Measurements from ENCODE around the gene PXK.

The PXK gene

DNA sequence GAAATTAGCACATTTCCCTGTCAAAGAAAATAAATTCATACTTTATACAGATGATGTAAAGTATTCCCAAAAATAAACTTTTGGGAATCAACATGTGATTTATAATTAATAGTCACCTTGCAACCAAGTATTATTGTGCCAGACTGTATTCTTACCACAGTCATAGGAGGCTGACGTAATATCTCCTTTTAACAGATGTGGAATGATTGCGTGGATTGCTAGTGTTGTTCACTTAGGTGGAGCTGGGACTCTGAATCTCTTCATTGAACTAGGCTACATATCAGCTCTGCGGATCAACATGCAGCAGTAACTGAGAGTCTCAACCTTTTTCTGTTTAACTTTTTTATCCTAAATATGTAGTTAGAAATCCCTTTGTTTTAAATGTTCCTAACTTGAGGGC lies 37.2 kb downstream of the PXK start:
- Histone ChIP-seq H3K23ac (ENCODE audit: low read length in 2 of 2) (no peak overlapping the region), H3K14ac (ENCODE audit: low read length in 2 of 2) (no peak overlapping the region), H3K9me3 (ENCODE audit: control insufficient read depth, low read length) (no peaks in the 10 kb centered on the region), H3K4me1 (ENCODE audit: control insufficient read depth, insufficient read depth, low read depth, low read length) (no peaks in the 10 kb centered on the region), H2BK15ac (ENCODE audit: low read depth, poor library complexity, severe bottlenecking) (no peak overlapping the region), H3K18ac (ENCODE audit: low read depth in 1 of 2, low read length in 2 of 2) (no peak overlapping the region), H3K27ac (ENCODE audit: low read length, poor library complexity, severe bottlenecking) (no peak overlapping the region), H3K4ac (ENCODE audit: low read depth in 1 of 2, low read length in 2 of 2) (no peak overlapping the region), H2AFZ (ENCODE audit: low read depth, low read length) (no peak overlapping the region), H3K36me3 (ENCODE audit: control insufficient read depth in 1 of 2, insufficient read depth in 2 of 2, low read depth in 1 of 2, low read length in 2 of 2) (peaks cover 0 to 11% of the 10 kb centered on the region in 2 experiments), H2BK120ac (ENCODE audit: low read depth, low read length) (no peak overlapping the region), H3K27me3 (ENCODE audit: control insufficient read depth in 1 of 2, insufficient read depth in 1 of 2, low read length in 2 of 2) (no peaks in the 10 kb centered on the region), H3K79me1 (replicated peaks; ENCODE audit: low read length, poor library complexity, severe bottlenecking) (peaks cover 5% of the 10 kb centered on the region), H4K91ac (ENCODE audit: low read length) (no peak overlapping the region), H3K9ac (ENCODE audit: low read length) (no peak overlapping the region), H2BK5ac (ENCODE audit: low read depth, low read length, poor library complexity, severe bottlenecking) (no peak overlapping the region), H3K4me3 (ENCODE audit: insufficient read depth in 1 of 2, low read depth in 1 of 2, low read length in 2 of 2) (no peak overlapping the region), H4K8ac (ENCODE audit: low read length) (no peak overlapping the region), H2BK12ac (ENCODE audit: low read length in 2 of 2) (no peak overlapping the region), H2AK5ac (ENCODE audit: low read length, severe bottlenecking) (no peak overlapping the region), H3K4me2 (ENCODE audit: low read length, poor library complexity, severe bottlenecking) (no peak overlapping the region)
- no peak for DNase-seq
- 95% methylated on average over 2 of the region's 3 CpGs for whole genome bisulfite sequencing

GRCh38 chr3:58370407-58370806 lies 37.7 kb downstream of the PXK start:
- H2AFZ ChIP-seq (ENCODE audit: low read depth, low read length): no peak overlapping the region
- H2BK5ac ChIP-seq (ENCODE audit: low read depth, low read length, poor library complexity, severe bottlenecking): no peak overlapping the region
- H4K91ac ChIP-seq (ENCODE audit: low read length): no peak overlapping the region
- H3K9ac ChIP-seq (ENCODE audit: low read length): no peak overlapping the region
- no peak overlapping the region for H3K23ac ChIP-seq (ENCODE audit: low read length in 2 of 2)
- H3K14ac ChIP-seq (ENCODE audit: low read length in 2 of 2): no peak overlapping the region
- H2BK12ac ChIP-seq (ENCODE audit: low read length in 2 of 2): no peak overlapping the region
- no peak for DNase-seq
- H3K79me1 ChIP-seq (replicated peaks; ENCODE audit: low read length, poor library complexity, severe bottlenecking): peaks cover 5% of the 10 kb centered on the region
- no peak overlapping the region for H3K4ac ChIP-seq (ENCODE audit: low read depth in 1 of 2, low read length in 2 of 2)
- peaks cover 0 to 11% of the 10 kb centered on the region in 2 experiments for H3K36me3 ChIP-seq (ENCODE audit: control insufficient read depth in 1 of 2, insufficient read depth in 2 of 2, low read depth in 1 of 2, low read length in 2 of 2)
- no peaks in the 10 kb centered on the region for H3K9me3 ChIP-seq (ENCODE audit: control insufficient read depth, low read length)
- H2BK15ac ChIP-seq (ENCODE audit: low read depth, poor library complexity, severe bottlenecking): no peak overlapping the region
- no peak overlapping the region for H3K18ac ChIP-seq (ENCODE audit: low read depth in 1 of 2, low read length in 2 of 2)
- H4K8ac ChIP-seq (ENCODE audit: low read length): no peak overlapping the region
- no peaks in the 10 kb centered on the region for H3K4me1 ChIP-seq (ENCODE audit: control insufficient read depth, insufficient read depth, low read depth, low read length)
- no peak overlapping the region for H2AK5ac ChIP-seq (ENCODE audit: low read length, severe bottlenecking)
- WGBS: 97% methylated on average over 10 of the region's 10 CpGs
- no peak overlapping the region for H3K27ac ChIP-seq (ENCODE audit: low read length, poor library complexity, severe bottlenecking)
- H3K27me3 ChIP-seq (ENCODE audit: control insufficient read depth in 1 of 2, insufficient read depth in 1 of 2, low read length in 2 of 2): no peaks in the 10 kb centered on the region
- no peak overlapping the region for H3K4me3 ChIP-seq (ENCODE audit: insufficient read depth in 1 of 2, low read depth in 1 of 2, low read length in 2 of 2)
- no peak overlapping the region for H3K4me2 ChIP-seq (ENCODE audit: low read length, poor library complexity, severe bottlenecking)
- H2BK120ac ChIP-seq (ENCODE audit: low read depth, low read length): no peak overlapping the region

GRCh38 chr3:58371754-58372153 lies 39.1 kb downstream of the PXK start:
- Histone ChIP-seq H3K36me3 (ENCODE audit: control insufficient read depth in 1 of 2, insufficient read depth in 2 of 2, low read depth in 1 of 2, low read length in 2 of 2) (peaks cover 0 to 11% of the 10 kb centered on the region in 2 experiments), H2AFZ (ENCODE audit: low read depth, low read length) (no peak overlapping the region)

GRCh38 chr3:58375254-58375653 lies 42.6 kb downstream of the PXK start:
- H3K36me3 ChIP-seq (ENCODE audit: control insufficient read depth in 1 of 2, insufficient read depth in 2 of 2, low read depth in 1 of 2, low read length in 2 of 2): peaks cover 0 to 9% of the 10 kb centered on the region in 2 experiments
- H4K8ac ChIP-seq (ENCODE audit: low read length): no peak overlapping the region
- no peak for DNase-seq
- no peak overlapping the region for H2BK12ac ChIP-seq (ENCODE audit: low read length in 2 of 2)
- peaks cover 1% of the 10 kb centered on the region for H3K4me1 ChIP-seq (ENCODE audit: control insufficient read depth, insufficient read depth, low read depth, low read length)
- H3K4me2 ChIP-seq (ENCODE audit: low read length, poor library complexity, severe bottlenecking): no peak overlapping the region
- H2AK5ac ChIP-seq (ENCODE audit: low read length, severe bottlenecking): no peak overlapping the region
- H3K27me3 ChIP-seq (ENCODE audit: control insufficient read depth in 1 of 2, insufficient read depth in 1 of 2, low read length in 2 of 2): no peaks in the 10 kb centered on the region
- H3K4me3 ChIP-seq (ENCODE audit: insufficient read depth in 1 of 2, low read depth in 1 of 2, low read length in 2 of 2): no peak overlapping the region
- 77% methylated on average over 4 of the region's 5 CpGs for WGBS
- H3K79me1 ChIP-seq (replicated peaks; ENCODE audit: low read length, poor library complexity, severe bottlenecking): peaks cover 3% of the 10 kb centered on the region
- H3K9me3 ChIP-seq (ENCODE audit: control insufficient read depth, low read length): no peaks in the 10 kb centered on the region
- no peak overlapping the region for H3K4ac ChIP-seq (ENCODE audit: low read depth in 1 of 2, low read length in 2 of 2)
- H2BK120ac ChIP-seq (ENCODE audit: low read depth, low read length): no peak overlapping the region
- H3K27ac ChIP-seq (ENCODE audit: low read length, poor library complexity, severe bottlenecking): no peak overlapping the region
- H3K18ac ChIP-seq (ENCODE audit: low read depth in 1 of 2, low read length in 2 of 2): no peak overlapping the region
- H2AFZ ChIP-seq (ENCODE audit: low read depth, low read length): no peak overlapping the region
- no peak overlapping the region for H2BK15ac ChIP-seq (ENCODE audit: low read depth, poor library complexity, severe bottlenecking)
- H4K91ac ChIP-seq (ENCODE audit: low read length): no peak overlapping the region
- no peak overlapping the region for H3K9ac ChIP-seq (ENCODE audit: low read length)
- no peak overlapping the region for H3K14ac ChIP-seq (ENCODE audit: low read length in 2 of 2)
- H2BK5ac ChIP-seq (ENCODE audit: low read depth, low read length, poor library complexity, severe bottlenecking): no peak overlapping the region
- no peak overlapping the region for H3K23ac ChIP-seq (ENCODE audit: low read length in 2 of 2)

More at GRCh38 chr3:58371754-58372153, 39.1 kb downstream of the PXK start:
- H3K23ac ChIP-seq (ENCODE audit: low read length in 2 of 2): no peak overlapping the region
- peaks cover 5% of the 10 kb centered on the region for H3K79me1 ChIP-seq (replicated peaks; ENCODE audit: low read length, poor library complexity, severe bottlenecking)
- no peak overlapping the region for H3K18ac ChIP-seq (ENCODE audit: low read depth in 1 of 2, low read length in 2 of 2)
- no peak overlapping the region for H3K14ac ChIP-seq (ENCODE audit: low read length in 2 of 2)
- no peaks in the 10 kb centered on the region for H3K27me3 ChIP-seq (ENCODE audit: control insufficient read depth in 1 of 2, insufficient read depth in 1 of 2, low read length in 2 of 2)
- no peaks in the 10 kb centered on the region for H3K9me3 ChIP-seq (ENCODE audit: control insufficient read depth, low read length)
- no peak overlapping the region for H3K4ac ChIP-seq (ENCODE audit: low read depth in 1 of 2, low read length in 2 of 2)
- no peak overlapping the region for H4K8ac ChIP-seq (ENCODE audit: low read length)
- no peak overlapping the region for H3K27ac ChIP-seq (ENCODE audit: low read length, poor library complexity, severe bottlenecking)
- no peak overlapping the region for H2BK15ac ChIP-seq (ENCODE audit: low read depth, poor library complexity, severe bottlenecking)
- H3K4me3 ChIP-seq (ENCODE audit: insufficient read depth in 1 of 2, low read depth in 1 of 2, low read length in 2 of 2): no peak overlapping the region
- H3K4me1 ChIP-seq (ENCODE audit: control insufficient read depth, insufficient read depth, low read depth, low read length): peaks cover 1% of the 10 kb centered on the region
- H2BK12ac ChIP-seq (ENCODE audit: low read length in 2 of 2): no peak overlapping the region
- no peak for DNase-seq
- H4K91ac ChIP-seq (ENCODE audit: low read length): no peak overlapping the region
- H3K9ac ChIP-seq (ENCODE audit: low read length): no peak overlapping the region
- H2AK5ac ChIP-seq (ENCODE audit: low read length, severe bottlenecking): no peak overlapping the region
- H2BK120ac ChIP-seq (ENCODE audit: low read depth, low read length): no peak overlapping the region
- no peak overlapping the region for H2BK5ac ChIP-seq (ENCODE audit: low read depth, low read length, poor library complexity, severe bottlenecking)
- H3K4me2 ChIP-seq (ENCODE audit: low read length, poor library complexity, severe bottlenecking): no peak overlapping the region

Measured in mesenchymal stem cell (in vitro differentiated cells and primary cell).